22Rv1 (cell line): Measurements from ENCODE around the gene NDUFA13.

Experiments
- ZFX ChIP-seq: fragments of 450-650 bp; IDR thresholded peaks from 2 replicates; pipeline ENCODE4 v1.6.1; 2017; ENCODE audit warnings: antibody characterized with exemption, borderline replicate concordance
- TF ChIP-seq, protein P1 (sequence below): fragments of 450-650 bp; IDR thresholded peaks from 2 replicates; pipeline ENCODE4 v1.5.1; 2017; ENCODE audit warnings: mild to moderate bottlenecking

DNA sequence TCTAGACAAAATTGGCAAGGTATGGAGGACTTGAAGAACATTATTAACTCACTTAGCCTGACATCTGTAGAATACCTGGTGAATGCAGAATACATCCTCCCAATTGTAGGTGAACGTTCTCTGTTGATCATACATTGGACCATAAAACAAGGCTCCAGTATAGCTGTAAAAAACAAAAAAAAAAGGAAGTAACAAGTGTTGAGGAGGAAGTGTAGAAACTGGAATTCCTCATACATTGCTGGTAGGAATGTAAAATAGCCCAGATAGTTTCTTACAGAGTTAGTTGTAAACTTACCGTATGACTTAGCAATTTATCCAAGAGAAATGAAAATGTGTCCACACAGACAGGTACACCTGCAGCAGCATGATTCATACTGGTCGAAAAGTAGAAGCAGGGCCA lies 45.4 kb upstream of the NDUFA13 start:
- no peak for TF ChIP-seq ZFX
- TF ChIP-seq, protein P1, sequence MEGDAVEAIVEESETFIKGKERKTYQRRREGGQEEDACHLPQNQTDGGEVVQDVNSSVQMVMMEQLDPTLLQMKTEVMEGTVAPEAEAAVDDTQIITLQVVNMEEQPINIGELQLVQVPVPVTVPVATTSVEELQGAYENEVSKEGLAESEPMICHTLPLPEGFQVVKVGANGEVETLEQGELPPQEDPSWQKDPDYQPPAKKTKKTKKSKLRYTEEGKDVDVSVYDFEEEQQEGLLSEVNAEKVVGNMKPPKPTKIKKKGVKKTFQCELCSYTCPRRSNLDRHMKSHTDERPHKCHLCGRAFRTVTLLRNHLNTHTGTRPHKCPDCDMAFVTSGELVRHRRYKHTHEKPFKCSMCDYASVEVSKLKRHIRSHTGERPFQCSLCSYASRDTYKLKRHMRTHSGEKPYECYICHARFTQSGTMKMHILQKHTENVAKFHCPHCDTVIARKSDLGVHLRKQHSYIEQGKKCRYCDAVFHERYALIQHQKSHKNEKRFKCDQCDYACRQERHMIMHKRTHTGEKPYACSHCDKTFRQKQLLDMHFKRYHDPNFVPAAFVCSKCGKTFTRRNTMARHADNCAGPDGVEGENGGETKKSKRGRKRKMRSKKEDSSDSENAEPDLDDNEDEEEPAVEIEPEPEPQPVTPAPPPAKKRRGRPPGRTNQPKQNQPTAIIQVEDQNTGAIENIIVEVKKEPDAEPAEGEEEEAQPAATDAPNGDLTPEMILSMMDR, result no peak
